SJCRH30 (cell line): ENCODE results near the gene SULT2B1. TPM values are rescaled to one million over a fixed set of nuclear protein-coding genes. Genes with fewer than 3 reads are reported as not detected.

Experiments
- DNase-seq, 2 experiments: peaks; one replicate each; pipeline ENCODE4 v3.0.0-alpha.2; 2015 to 2020
- H3K27ac ChIP-seq: fragments of 250-450 bp; sonication (Bioruptor Pico); 2 replicates; pipeline ENCODE4 v1.5.1; 2020; ENCODE audit warnings: mild to moderate bottlenecking, moderate library complexity
- H3K27me3 ChIP-seq: fragments of 250-450 bp; sonication (Bioruptor Pico); 2 replicates; pipeline ENCODE4 v1.5.1; 2020; ENCODE audit warnings: mild to moderate bottlenecking, moderate library complexity
- H3K36me3 ChIP-seq: fragments of 250-450 bp; sonication (Bioruptor Pico); 2 replicates; pipeline ENCODE4 v1.5.1; 2020; ENCODE audit warnings: mild to moderate bottlenecking, moderate library complexity
- H3K4me1 ChIP-seq: fragments of 250-450 bp; sonication (Bioruptor Pico); 2 replicates; pipeline ENCODE4 v1.5.1; 2020; ENCODE audit warnings: mild to moderate bottlenecking, moderate library complexity
- H3K4me3 ChIP-seq: fragments of 250-450 bp; sonication (Bioruptor Pico); 2 replicates; pipeline ENCODE4 v1.5.1; 2020; ENCODE audit warnings: mild to moderate bottlenecking, moderate library complexity
- H3K9me3 ChIP-seq: fragments of 250-450 bp; sonication (Bioruptor Pico); replicated peaks from 2 replicates; pipeline ENCODE4 v1.5.1; 2020; ENCODE audit warnings: mild to moderate bottlenecking, moderate library complexity
- total RNA-seq: library from RNA; depleted of rRNA; stranded (reverse); fragments of >200 nt; shearing (Covaris generic); gene quantifications from 2 replicates; pipeline ENCODE4 v1.2.3, GENCODE V29; 2014; rRNA removed

Gene SULT2B1
- total RNA-seq, result 0.26 TPM in 1 of 2 replicates, not detected in the other

DNA sequence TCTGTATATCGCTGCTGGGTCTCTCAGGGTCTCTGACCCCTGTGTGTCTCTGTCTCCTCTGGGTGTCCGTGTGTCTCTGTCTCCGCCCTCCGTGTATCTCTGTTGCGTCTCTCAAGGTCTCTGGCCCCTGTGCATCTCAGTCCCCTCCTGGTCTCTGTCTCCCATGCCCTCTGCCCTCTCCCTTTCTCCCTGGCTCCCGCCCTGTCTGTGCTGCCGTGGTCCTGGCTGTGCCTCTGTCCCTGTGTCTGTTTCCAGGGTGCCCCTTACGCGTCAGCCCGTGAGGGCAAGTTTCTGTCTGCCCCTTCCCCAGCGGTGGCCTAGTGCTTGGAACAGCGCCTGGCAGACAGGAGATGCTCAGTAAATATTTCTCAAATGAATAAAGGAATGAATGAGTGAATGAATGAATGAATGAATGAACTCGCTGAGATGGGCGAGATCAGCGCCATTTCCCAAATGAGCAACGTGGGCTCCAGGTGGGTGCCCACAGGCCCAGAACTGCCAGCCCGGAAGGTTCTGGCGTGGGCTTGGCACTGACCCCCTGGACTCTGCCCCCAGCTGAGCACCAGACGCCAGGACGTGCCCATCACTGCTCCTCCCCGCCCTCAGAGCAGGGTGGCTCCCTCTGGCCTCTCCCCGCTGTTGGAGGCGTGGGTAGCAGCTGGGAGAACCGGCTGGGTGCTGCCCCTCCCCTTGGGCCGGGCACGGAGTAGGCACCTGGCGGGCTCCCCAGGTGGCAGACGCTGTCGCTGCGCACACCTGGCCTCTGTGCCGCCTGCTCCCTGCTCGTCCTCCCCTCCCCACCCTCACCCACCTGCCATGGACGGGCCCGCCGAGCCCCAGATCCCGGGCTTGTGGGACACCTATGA lies at the start of gene SULT2B1:
TSS of gene SULT2B1 (plus strand) at position 736 of the 866 bp plus-strand sequence. CDS start at position 817, 81 bp downstream.
- H3K27ac ChIP-seq, result no peak within 1 kb of the TSS
- H3K4me1 ChIP-seq, result no peaks in the 10 kb centered on the region; the same call in 1 of the 2 replicates
- H3K36me3 ChIP-seq, result no peaks in the 10 kb centered on the region
- H3K27me3 ChIP-seq, result peaks cover 27% of the 10 kb centered on the region
- no peak for DNase-seq
- H3K9me3 ChIP-seq, result no peaks in the 10 kb centered on the region
- no peak within 1 kb of the TSS for H3K4me3 ChIP-seq

DNA sequence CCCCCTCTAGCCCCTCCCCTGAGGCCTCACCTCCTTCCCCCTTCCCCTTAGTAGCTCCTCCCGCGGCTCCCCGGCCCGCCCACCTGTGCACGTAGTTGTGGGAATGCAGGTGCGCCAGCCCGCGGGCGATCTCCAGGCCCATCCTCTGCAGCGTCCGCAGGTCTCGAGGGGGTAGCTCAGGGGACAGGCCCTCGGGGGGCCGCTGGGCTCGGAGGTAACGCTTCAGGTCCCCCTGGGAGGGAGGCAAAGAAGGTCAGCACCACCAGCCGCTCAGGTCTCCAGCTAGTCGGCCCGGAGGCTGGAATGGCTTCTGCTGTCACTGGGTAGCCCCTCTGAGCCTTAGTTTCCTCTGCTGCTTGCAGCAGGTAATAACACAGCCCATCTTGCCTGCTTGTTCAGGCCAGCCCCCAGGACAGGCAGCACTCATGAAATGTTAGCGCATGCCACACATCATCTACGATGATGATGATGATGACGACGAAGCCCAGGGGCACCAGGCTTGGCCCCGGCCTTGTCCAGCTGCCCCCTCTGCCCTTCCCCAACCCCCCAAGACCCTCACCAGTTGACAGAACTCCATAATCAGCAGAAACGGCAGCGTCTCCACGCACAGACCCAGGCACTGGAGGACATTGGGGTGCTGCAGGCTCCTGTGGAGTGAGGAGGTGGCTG lies 49.5 kb upstream of the SULT2B1 start:
- Histone ChIP-seq H3K27ac (no peak overlapping the region), H3K27me3 (peaks cover 26% of the 10 kb centered on the region), H3K9me3 (no peaks in the 10 kb centered on the region), H3K4me1 (no peaks in the 10 kb centered on the region), H3K4me3 (no peak overlapping the region), H3K36me3 (no peaks in the 10 kb centered on the region)
- DNase-seq, result no peak

DNA sequence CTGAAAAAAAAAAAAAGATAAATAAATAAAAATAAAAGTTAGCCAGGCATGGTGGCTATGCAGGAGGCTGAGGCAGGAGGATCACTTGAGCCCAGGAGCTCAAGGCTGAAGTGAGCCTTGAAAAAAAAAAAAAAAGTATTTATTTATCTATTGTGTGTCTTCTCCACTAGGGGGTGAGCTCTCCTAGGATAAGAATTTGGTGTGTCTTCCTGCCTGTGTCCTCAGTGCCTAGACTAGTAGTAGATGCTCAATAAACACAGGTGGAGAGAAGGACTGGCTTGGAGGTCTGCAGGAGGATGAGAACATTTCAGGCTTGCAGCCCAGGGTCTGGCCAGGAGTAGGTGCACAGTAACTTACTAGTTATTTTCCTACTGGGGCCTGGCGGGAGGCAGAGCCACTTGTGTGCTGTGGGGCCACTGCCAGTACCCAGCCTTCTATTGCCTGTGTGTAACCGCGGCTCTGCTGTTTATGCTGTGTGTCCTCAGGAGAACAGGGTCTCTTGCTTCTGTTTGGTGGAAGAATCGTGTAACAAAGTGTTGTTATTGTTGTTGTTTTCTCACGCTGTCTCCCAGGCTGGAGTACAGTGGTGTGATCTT lies 45.7 kb upstream of the SULT2B1 start:
- Histone ChIP-seq H3K4me3 (no peak overlapping the region), H3K27ac (no peak overlapping the region), H3K9me3 (no peaks in the 10 kb centered on the region), H3K27me3 (no peaks in the 10 kb centered on the region), H3K4me1 (no peaks in the 10 kb centered on the region), H3K36me3 (no peaks in the 10 kb centered on the region)
- DNase-seq, result peak in 1 of 2 experiments; percentile 60

DNA sequence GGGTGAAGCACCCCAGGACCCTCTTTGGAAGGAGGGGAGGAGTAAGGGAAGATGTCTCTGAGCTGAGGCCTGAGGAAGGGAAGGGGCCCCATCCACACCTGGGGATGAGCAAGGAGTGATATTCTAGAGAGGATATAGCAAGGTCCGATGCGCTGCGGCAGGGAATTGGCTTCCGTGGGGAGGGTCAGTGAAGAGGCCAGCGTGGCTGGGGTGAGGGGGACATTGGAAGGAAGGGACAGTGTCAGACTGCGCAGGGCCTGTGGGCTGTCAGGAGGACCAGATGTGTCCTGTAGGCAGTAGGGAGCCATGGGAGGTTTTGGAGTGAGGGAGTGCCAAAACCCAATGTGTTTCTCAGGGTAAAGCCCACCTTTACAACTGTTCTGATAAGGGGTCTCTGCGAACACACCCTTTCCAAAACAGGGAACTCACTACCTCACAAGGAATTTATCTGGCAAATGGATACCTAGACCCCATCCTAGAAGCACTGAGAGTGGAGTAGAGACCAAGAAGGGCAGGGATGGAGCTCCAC lies 44.0 kb upstream of the SULT2B1 start:
- Histone ChIP-seq H3K4me3 (no peak overlapping the region), H3K4me1 (no peaks in the 10 kb centered on the region), H3K27ac (no peak overlapping the region), H3K9me3 (no peaks in the 10 kb centered on the region), H3K36me3 (no peaks in the 10 kb centered on the region), H3K27me3 (no peaks in the 10 kb centered on the region)
- no peak for DNase-seq

DNA sequence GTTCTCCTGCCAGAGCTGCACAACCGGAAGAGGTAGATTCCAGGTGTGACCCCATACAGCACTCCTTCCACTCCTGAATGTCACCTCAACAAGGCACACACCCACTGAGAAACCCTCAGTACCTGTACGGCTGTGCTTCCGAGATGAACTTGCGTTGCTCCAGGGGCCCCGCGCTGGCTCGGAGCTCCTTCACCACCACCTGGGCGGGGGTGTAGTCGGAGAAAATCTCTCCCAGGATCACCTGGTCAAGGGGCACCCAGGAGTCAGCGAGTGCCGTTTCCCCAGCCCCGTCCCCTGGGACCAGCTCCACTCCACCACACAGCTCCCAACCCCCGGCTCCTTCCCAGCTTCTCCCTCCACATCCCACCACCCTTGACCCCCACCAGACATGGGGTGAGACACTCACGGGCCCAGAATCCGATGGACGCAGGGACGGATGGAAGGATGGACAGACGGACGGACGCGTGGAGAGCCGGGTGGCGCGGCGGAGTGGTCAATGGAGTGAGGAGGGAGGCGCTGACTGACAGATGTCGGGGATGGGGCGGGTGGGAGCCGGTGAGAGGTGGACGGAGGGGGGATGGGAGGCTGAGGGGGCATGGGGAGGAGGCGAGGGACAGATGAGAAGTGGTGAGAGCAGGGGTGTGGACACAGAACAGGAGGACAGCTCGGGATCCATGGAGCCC lies 43.1 kb upstream of the SULT2B1 start:
- H3K4me1 ChIP-seq, result no peaks in the 10 kb centered on the region
- no peak overlapping the region for H3K27ac ChIP-seq
- DNase-seq, result no peak
- no peaks in the 10 kb centered on the region for H3K27me3 ChIP-seq
- H3K36me3 ChIP-seq, result no peaks in the 10 kb centered on the region
- no peaks in the 10 kb centered on the region for H3K9me3 ChIP-seq
- H3K4me3 ChIP-seq, result no peak overlapping the region

DNA sequence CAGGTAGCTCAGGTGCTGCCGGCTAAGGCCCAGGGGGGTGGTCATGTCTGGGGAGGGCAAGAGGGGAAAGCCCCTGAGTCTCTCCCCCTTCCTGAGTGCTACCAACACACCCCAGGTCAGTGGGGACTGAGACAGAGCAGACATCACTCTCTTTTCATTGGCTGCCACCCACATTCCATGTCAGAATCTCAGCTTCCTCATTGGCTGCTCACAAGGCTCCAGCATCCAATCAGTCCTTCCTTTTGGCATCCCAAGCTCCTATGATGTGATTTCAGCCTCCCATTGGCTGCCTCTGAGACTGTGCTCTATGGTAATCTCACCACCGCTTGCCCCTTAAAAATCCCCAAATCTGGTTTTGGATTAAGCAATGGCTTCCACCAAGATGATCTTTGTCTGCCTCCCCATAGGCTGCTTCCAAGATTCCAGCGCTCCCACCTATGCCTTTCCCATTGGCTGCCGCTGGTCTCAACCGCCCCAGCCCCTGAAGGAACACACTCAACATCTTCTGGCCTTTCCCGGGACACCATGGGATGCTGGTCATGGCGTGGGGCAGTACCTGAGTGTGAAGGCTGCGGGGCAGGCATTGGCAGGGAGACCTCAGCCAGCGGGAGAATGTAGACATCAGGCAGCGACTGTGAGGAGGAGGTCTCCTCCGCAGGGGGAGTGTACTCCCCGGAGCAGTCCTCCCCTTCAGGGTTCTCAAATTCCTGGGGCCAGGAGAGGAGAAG lies 42.3 kb upstream of the SULT2B1 start:
- Histone ChIP-seq H3K4me3 (no peak overlapping the region), H3K4me1 (no peaks in the 10 kb centered on the region), H3K9me3 (no peaks in the 10 kb centered on the region), H3K27me3 (no peaks in the 10 kb centered on the region), H3K27ac (no peak overlapping the region), H3K36me3 (no peaks in the 10 kb centered on the region)
- DNase-seq, result no peak

DNA sequence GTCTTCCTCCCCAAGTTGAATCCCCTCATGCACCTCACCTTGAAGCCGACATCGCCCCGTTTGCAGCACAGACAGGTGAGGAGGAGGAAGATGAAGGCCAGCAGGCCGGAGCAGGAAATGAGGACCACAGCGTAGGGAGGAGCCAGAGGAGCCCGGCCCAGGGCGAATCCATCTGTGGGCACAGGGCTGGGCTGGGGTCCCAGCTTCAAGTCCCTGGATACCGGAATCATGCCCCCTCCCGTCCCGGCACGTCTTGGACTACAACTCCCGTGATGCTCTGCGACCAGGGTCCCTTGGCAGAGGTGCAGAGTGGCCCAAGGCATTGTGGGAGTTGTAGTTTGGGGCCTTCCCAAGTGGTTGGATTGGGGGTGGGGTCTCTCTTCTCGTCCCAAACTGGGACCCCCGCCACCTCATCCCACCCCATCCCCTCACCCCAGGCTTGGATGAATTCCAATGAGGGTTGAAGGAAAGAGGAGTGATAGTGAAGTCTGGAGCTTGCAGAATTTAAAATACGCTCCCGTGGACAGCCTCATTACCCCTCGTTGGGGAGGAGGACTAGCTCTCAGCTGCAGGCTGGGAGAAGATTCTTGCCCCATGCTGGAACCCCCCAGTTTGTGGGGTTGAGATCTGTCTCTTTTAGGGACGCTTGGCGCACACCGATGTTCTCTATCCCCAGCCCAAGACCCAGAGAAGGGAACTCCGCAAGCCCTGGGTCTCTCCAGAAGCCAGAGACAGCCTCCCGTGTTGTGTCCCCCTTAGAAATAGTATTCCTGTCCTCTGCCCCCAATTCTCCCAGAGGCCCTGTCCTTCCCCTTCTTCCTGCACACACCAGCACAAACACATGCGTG lies 41.3 kb upstream of the SULT2B1 start:
- Histone ChIP-seq H3K36me3 (no peaks in the 10 kb centered on the region), H3K27ac (no peak overlapping the region), H3K4me3 (no peak overlapping the region), H3K4me1 (no peaks in the 10 kb centered on the region), H3K9me3 (no peaks in the 10 kb centered on the region), H3K27me3 (no peaks in the 10 kb centered on the region)
- DNase-seq, result peak; percentile 49 to 67

DNA sequence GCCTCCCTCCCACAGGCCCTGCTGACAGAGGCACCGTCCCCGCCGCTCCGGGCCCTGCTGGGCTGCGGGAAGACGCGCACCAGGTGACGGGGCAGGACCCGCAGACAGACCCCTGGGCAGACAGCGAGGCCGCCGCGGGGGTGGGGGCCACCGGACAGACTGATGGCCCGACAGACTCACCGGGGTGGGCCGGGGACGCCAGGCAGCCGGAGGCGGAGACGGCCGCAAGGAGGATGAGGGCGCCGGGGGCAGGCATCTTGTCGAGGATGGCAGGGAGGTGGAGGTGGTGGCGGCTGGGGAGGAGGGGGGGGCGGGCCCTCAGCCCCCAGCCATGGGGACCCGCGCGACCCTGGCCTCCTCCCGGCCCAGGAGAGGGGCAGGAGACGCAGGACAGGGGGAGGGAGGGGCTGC lies 40.6 kb upstream of the SULT2B1 start:
- Histone ChIP-seq H3K27ac (no peak overlapping the region), H3K27me3 (no peaks in the 10 kb centered on the region), H3K36me3 (no peaks in the 10 kb centered on the region), H3K9me3 (no peaks in the 10 kb centered on the region), H3K4me3 (no peak overlapping the region), H3K4me1 (no peaks in the 10 kb centered on the region)
- no peak for DNase-seq

DNA sequence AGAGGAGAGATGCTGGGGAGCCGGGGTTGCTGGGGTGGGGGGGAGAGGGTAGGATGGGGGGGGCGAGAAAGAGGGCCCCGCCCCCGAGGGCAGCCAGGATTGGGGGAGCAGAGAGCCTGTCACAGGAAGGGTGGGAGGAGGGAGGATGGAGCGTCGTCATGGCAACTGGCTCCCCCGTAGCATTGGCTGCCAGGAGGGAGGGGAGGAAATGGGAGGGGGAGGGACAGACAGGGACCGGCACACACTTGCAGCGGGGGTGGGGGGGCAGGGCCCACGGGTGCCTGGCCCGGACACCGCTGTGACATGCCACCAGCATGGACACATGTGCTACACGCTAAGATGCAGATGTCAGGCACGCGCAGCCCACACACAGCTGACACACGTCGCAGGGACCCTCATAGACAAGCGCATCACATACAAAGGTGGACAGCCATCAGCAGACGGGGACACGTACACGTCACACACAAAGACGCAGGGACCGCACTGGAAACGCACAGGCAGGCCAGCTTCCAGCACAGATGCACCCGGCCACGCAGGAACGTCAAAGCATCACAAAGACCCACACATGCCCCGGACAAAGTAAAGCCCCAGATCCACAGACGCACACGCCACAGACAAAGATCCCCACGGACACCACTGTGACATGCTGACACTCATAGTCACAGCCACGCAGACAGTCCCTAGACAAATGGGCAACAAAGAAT lies 40.0 kb upstream of the SULT2B1 start, which contains the start of gene LMTK3:
TSS of gene LMTK3 (minus strand) at position 36 of the 704 bp plus-strand sequence. CDS start 259 bp downstream, outside the sequence.
- Histone ChIP-seq H3K9me3 (no peaks in the 10 kb centered on the region), H3K36me3 (no peaks in the 10 kb centered on the region), H3K27me3 (no peaks in the 10 kb centered on the region), H3K4me3 (no peak within 1 kb of the TSS), H3K27ac (no peak within 1 kb of the TSS), H3K4me1 (no peaks in the 10 kb centered on the region)
- DNase-seq, result peak; percentile 51 to 59

DNA sequence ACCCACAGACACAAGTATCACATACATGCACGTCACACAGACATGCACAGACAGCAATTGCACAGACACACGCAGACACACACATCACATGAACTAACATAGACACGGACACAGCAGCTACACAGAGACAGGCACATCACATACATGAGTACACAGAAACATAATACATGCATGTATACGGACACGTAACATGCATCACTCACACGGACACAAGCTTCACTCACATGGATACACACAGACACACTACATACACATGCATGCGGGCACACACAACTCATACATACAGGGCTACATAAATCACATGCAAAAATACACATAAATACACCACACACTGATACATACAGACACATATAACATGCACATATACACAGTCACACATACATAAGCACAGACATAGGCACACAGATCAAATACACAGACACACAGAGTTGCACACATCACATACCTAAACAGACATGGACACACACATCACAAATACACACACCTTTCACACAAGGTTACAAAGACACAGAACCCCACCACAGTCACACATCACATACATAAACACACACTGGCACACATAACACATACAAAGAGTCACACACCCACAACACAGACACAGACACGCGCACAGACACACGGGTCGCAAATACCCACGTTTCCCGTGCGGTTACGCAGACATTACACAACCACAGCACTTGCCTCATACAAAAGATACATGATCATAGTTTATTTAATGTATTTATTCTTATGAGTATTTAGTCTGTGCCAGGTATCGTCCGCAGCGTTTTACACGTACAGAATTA lies 39.3 kb upstream of the SULT2B1 start:
- no peak for DNase-seq
- H3K4me1 ChIP-seq, result no peaks in the 10 kb centered on the region
- no peak overlapping the region for H3K4me3 ChIP-seq
- H3K9me3 ChIP-seq, result no peaks in the 10 kb centered on the region
- no peaks in the 10 kb centered on the region for H3K36me3 ChIP-seq
- H3K27ac ChIP-seq, result no peak overlapping the region
- no peaks in the 10 kb centered on the region for H3K27me3 ChIP-seq

DNA sequence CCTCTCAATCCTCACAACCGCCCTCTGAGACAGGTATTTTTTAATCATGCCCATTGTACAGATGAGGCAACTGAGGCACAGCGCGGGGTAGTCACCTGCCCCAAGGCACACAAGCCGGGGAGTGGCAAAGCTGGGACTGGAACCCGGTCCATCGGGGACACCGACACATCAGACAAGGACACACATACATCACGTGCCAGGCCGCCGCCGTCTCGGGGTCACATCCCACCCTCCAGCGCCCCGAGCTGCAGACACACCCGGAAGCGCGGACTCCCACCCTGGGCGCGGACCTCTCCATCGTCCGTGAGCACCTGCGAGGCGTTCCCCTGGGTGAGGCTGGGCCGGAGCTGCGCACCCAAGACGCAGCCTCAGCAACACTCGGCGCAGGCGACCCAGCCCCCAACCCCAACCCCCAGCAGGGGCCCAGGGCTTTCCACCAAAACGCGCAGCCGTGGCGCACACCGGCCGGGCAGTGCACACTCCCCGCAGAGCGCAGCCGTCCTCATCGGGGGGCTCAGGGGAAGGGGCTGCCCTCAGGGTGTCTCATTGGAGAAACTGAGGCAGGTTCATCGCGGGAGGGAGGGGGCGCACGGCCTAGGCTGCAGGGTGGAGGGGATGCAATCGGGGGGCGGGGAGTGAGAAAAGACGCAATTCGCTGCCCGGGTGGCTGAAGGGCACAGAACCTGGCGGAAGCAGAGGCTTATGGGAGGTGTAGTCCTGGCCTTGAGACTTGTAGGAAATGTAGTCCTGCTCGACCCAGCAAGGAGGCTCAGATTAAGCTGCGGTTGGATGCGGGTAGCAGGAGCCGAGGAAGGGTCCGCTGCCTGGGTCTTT lies 38.5 kb upstream of the SULT2B1 start:
- DNase-seq, result peak; percentile 36 to 56
- no peaks in the 10 kb centered on the region for H3K27me3 ChIP-seq
- H3K27ac ChIP-seq, result no peak overlapping the region
- no peaks in the 10 kb centered on the region for H3K9me3 ChIP-seq
- peak overlapping the region; percentile 41 for H3K4me3 ChIP-seq
- no peaks in the 10 kb centered on the region for H3K36me3 ChIP-seq
- no peaks in the 10 kb centered on the region for H3K4me1 ChIP-seq
